WERI-Rb-1 (cell line): ENCODE data around the gene SDK2.

ENCODE experiments used
- DNase-seq: peaks from one replicate; pipeline ENCODE4 v3.0.0-alpha.2; 2020
- H3K27ac ChIP-seq: fragments of 250-450 bp; sonication (Bioruptor Pico); 2 replicates; pipeline ENCODE4 v1.5.1; 2020; ENCODE audit warnings: mild to moderate bottlenecking, moderate library complexity
- H3K27me3 ChIP-seq: fragments of 250-450 bp; sonication (Bioruptor Pico); 2 replicates; pipeline ENCODE4 v1.5.1; 2021; ENCODE audit warnings: mild to moderate bottlenecking, low read depth, moderate library complexity; ENCODE audit not compliant: insufficient read depth, severe bottlenecking
- H3K36me3 ChIP-seq: fragments of 250-450 bp; sonication (Bioruptor Pico); 2 replicates; pipeline ENCODE4 v1.5.1; 2020; ENCODE audit warnings: mild to moderate bottlenecking, moderate library complexity
- H3K4me3 ChIP-seq: 2 replicates; pipeline ENCODE4 v1.5.1; 2011; ENCODE audit warnings: low read depth, mild to moderate bottlenecking, control low read depth, low read length
- H3K9me3 ChIP-seq: fragments of 250-450 bp; sonication (Bioruptor Pico); 2 replicates; pipeline ENCODE4 v1.5.1; 2021; ENCODE audit warnings: mild to moderate bottlenecking, moderate library complexity; ENCODE audit not compliant: severe bottlenecking
- TF ChIP-seq, protein P1 (sequence below): IDR thresholded peaks from 2 replicates; pipeline ENCODE4 v1.5.1; 2011; ENCODE audit warnings: low read depth, mild to moderate bottlenecking, control low read depth, inconsistent platforms, low read length

SDK2 gene

DNA sequence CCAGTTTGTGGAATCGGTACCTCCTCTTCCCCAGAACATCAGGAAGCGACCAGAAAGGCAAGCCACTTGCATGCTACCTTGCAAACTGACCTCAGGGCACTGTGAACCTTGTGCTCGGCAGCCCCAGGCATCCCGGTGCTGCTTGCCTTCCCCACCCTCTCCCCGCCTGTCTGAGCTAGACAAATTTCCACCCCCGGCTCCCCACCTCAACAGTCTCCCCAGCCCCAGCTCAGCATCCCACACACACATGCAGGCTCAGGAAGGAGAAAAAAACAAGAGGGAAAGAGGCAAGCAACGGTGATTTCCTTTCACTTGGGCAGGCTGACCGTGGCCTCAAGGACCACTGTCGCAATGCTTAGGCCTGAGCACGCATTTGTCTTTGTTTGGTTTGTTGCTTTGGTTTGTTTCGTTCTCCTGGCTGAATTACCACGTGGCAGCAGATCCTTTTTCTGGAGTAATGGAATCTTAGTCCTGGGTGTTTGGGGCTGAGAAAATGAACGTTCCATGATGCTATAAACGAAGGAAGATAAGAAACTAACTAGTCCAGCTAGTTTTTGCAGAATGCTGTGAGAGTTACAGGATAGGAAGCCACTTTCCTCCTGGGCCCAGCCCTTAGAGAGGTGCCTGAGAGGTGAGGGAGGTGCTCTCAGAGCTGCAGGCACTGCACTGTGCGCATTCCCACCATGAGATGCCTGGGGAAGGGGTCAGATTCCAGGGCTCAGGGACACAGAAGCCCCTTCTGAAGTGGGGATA lies 27.9 kb downstream of the SDK2 start:
- no peak overlapping the region for H3K4me3 ChIP-seq
- H3K27ac ChIP-seq: peak overlapping the region; percentile 73
- no peak for DNase-seq
- peaks cover 5% of the 10 kb centered on the region for H3K9me3 ChIP-seq
- TF ChIP-seq, protein P1, sequence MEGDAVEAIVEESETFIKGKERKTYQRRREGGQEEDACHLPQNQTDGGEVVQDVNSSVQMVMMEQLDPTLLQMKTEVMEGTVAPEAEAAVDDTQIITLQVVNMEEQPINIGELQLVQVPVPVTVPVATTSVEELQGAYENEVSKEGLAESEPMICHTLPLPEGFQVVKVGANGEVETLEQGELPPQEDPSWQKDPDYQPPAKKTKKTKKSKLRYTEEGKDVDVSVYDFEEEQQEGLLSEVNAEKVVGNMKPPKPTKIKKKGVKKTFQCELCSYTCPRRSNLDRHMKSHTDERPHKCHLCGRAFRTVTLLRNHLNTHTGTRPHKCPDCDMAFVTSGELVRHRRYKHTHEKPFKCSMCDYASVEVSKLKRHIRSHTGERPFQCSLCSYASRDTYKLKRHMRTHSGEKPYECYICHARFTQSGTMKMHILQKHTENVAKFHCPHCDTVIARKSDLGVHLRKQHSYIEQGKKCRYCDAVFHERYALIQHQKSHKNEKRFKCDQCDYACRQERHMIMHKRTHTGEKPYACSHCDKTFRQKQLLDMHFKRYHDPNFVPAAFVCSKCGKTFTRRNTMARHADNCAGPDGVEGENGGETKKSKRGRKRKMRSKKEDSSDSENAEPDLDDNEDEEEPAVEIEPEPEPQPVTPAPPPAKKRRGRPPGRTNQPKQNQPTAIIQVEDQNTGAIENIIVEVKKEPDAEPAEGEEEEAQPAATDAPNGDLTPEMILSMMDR: no peak
- peaks cover 6% of the 10 kb centered on the region for H3K36me3 ChIP-seq
- H3K27me3 ChIP-seq: no peaks in the 10 kb centered on the region

DNA sequence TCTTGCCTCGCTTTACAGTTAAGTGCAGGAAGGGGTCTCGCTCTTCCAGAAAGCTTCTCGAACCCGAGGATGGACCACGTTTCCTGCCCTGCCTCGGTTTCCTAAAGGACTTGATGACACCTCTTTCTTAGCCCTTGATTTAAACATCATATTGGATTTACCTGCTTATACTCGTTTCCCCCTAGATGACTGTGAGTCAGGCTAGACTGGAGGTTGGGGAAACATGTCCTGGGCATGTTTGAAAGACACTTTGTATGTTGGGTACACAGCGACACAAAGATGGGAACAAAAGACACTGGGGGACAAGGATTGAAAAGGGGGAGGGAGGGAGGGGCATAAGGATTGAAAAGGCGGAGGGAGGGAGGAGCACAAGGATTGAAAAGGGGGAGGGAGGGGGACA lies 30.0 kb downstream of the SDK2 start:
- TF ChIP-seq, protein P1: no peak
- Histone ChIP-seq H3K4me3 (peak overlapping the region; percentile 27), H3K9me3 (peaks cover 2% of the 10 kb centered on the region), H3K27me3 (no peaks in the 10 kb centered on the region), H3K27ac (peak overlapping the region; percentile 100), H3K36me3 (no peaks in the 10 kb centered on the region; the same call in none of the 2 replicates)
- DNase-seq: peak; percentile 41

- peak overlapping the region; percentile 100 for H3K27ac ChIP-seq
- peak; percentile 99 for DNase-seq
- peaks cover 5% of the 10 kb centered on the region for H3K36me3 ChIP-seq
- H3K9me3 ChIP-seq: no peaks in the 10 kb centered on the region
- peak overlapping the region; percentile 27 for H3K4me3 ChIP-seq
- no peaks in the 10 kb centered on the region for H3K27me3 ChIP-seq
- TF ChIP-seq, protein P1: no peak
Measured at GRCh38 chr17:73613271-73614233, 30.7 kb downstream of the SDK2 start.

- no peak for DNase-seq
- Histone ChIP-seq H3K27ac (peak overlapping the region; percentile 90), H3K27me3 (no peaks in the 10 kb centered on the region), H3K36me3 (peaks cover 5% of the 10 kb centered on the region), H3K4me3 (no peak overlapping the region), H3K9me3 (no peaks in the 10 kb centered on the region)
- TF ChIP-seq, protein P1: no peak
Measured at GRCh38 chr17:73612031-73612472, 32.2 kb downstream of the SDK2 start.

- no peak overlapping the region for H3K4me3 ChIP-seq
- peak overlapping the region; percentile 90 for H3K27ac ChIP-seq
- H3K27me3 ChIP-seq: no peaks in the 10 kb centered on the region
- no peak for DNase-seq
- no peaks in the 10 kb centered on the region for H3K9me3 ChIP-seq
- H3K36me3 ChIP-seq: peaks cover 5% of the 10 kb centered on the region
- TF ChIP-seq, protein P1: no peak
Measured at GRCh38 chr17:73611630-73612029, 32.6 kb downstream of the SDK2 start.
